ENCODE measurements around the gene KRT222.

Gene KRT222

DNA sequence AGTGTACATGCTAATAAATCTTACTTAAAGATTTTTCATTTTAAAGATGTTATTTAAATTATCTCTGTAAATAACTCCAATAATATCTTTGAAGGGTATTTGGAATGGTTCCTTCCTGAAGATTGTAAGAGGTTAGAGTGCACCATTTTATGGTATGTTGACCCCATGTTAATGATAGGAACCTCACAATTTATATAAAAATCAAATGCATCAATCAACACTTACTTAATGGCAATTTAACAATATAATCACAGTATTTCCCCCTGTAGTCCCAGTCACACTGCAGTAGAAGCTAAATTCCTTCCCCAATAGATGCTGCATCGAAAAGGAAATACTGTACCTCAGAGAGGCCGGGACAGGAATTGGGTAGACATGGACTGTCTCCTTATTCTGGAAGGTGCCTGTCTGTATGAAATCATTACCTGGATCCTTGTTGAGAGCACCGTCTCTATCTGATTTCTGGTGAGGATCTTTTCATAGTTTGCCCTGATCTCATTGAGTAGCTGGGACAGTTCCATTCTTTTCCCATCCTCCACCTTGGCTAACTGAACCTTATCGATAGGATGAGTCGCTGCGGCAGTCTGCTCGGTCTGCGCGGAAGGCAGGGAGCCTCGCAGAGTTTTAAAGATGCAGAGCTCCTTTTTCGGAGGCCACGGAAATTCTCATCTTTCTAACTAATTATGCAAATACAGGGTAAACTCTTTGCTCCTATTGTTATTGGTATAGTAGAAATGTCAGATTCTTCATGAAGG, at the start of gene KRT222:
Gene KRT222 (minus strand): TSS at position 596 of the 752 bp plus-strand sequence. CDS start 78 bp downstream, at position 518.
- no peaks in the 10 kb centered on the region for H3K36me3 Mint-ChIP-seq (ENCODE audit: low read depth)
- no peak for DNase-seq
- H3K4me3 Mint-ChIP-seq, result peak within 1 kb of the TSS; percentile 32
- H3K27ac Mint-ChIP-seq, result no peak within 1 kb of the TSS
- H3K27me3 Mint-ChIP-seq, result peaks cover 24% of the 10 kb centered on the region
- H3K4me1 Mint-ChIP-seq (ENCODE audit: low read depth), result peaks cover 10% of the 10 kb centered on the region
- no peaks in the 10 kb centered on the region for H3K9me3 Mint-ChIP-seq

DNA sequence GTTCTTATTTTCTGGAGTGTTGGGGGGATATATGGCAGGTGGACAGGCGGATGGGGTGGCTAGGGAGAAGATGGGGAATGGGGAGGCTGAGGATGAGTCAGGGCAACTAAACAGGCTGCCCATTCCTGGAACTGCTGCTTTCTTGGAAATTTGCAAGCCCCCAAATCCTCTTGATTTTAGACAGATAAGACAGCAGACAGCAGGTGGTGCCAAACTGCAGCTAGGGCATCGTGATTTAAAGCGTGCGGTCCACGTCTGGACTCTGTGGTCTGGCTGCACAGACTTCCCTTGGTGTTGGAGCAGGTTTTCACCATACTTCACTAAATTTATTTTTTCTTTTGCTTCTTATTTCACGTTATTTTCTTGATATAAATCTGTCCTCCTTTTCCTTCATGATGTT, 49.5 kb upstream of the KRT222 start:
- no peaks in the 10 kb centered on the region for H3K9me3 Mint-ChIP-seq
- H3K27ac Mint-ChIP-seq, result no peak overlapping the region
- no peak overlapping the region for H3K4me3 Mint-ChIP-seq
- no peaks in the 10 kb centered on the region for H3K36me3 Mint-ChIP-seq (ENCODE audit: low read depth)
- peaks cover 6% of the 10 kb centered on the region for H3K4me1 Mint-ChIP-seq (ENCODE audit: low read depth)
- no peak for DNase-seq
- H3K27me3 Mint-ChIP-seq, result peaks cover 12% of the 10 kb centered on the region

DNA sequence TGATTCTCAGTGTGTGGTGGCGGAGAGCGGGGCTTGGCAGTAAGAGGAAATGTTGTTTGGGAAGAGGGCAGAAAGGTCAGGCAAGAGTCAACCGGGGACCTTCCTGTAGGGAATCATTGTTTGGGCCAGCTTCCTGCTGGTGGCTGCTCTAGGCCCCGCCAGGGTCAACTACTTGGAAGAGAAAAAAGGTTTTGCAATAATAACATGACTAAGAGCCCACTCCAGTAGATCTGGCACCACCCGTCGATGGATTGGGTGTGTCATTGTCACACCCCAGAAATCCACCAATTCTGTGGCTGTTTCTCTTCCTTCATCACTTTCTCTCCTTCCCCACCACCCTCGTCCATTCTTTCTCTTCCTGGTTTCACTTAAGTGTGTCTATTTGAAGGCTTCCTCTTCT, 42.8 kb upstream of the KRT222 start:
- Mint-ChIP-seq H3K27me3 (peaks cover 24% of the 10 kb centered on the region), H3K27ac (no peak overlapping the region), H3K4me1 (ENCODE audit: low read depth) (peaks cover 6% of the 10 kb centered on the region), H3K4me3 (no peak overlapping the region), H3K9me3 (no peaks in the 10 kb centered on the region), H3K36me3 (ENCODE audit: low read depth) (no peaks in the 10 kb centered on the region)
- DNase-seq, result no peak

DNA sequence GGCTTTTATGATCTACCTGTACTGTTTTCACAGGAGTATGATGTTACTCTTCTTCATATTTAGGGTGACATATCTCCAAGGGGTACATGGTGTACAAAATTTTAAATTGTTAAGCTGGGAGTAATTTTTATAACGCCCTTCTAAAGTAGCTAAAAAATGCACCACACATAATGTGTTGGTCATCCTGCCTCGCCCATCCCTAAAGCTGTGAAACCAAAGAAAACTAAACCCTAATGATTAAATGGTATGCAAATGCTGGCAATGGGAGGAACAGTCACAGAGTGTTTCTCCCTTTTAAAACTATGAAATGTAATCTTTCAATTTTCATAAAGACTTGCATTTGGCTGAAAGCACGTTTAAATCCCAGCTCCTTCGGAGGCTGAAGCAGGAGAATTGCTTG, 40.6 kb upstream of the KRT222 start:
- H3K4me1 Mint-ChIP-seq (ENCODE audit: low read depth), result peaks cover 5% of the 10 kb centered on the region
- H3K4me3 Mint-ChIP-seq, result no peak overlapping the region
- no peak for DNase-seq
- peaks cover 24% of the 10 kb centered on the region for H3K27me3 Mint-ChIP-seq
- no peaks in the 10 kb centered on the region for H3K9me3 Mint-ChIP-seq
- no peak overlapping the region for H3K27ac Mint-ChIP-seq
- no peaks in the 10 kb centered on the region for H3K36me3 Mint-ChIP-seq (ENCODE audit: low read depth)

DNA sequence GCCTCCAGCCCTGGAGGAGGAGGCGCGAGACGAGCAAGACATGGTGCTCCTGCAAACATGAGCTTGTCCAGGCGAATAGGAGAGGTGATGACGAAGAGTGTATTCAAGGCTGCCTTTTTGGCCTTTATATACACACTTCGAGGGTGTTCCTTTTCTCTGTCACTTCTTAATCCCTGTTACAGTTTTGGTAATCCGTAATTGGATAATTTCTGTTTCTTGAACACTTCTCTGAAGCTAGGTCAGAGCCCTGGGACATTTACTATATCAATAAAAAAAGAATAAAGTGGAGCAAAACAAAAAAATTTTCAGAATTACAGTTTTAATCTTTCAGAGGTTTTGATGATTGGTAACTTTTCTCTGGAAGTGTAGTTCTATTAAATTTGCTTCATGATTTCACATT, 38.7 kb upstream of the KRT222 start, which contains the start of gene KRT24:
Gene KRT24 (minus strand): TSS at position 101 of the 400 bp plus-strand sequence. CDS start 59 bp downstream, at position 42.
- DNase-seq, result no peak
- H3K9me3 Mint-ChIP-seq, result no peaks in the 10 kb centered on the region
- no peak within 1 kb of the TSS for H3K27ac Mint-ChIP-seq
- H3K27me3 Mint-ChIP-seq, result peaks cover 27% of the 10 kb centered on the region
- no peaks in the 10 kb centered on the region for H3K36me3 Mint-ChIP-seq (ENCODE audit: low read depth)
- H3K4me3 Mint-ChIP-seq, result no peak within 1 kb of the TSS
- no peaks in the 10 kb centered on the region for H3K4me1 Mint-ChIP-seq (ENCODE audit: low read depth)

DNA sequence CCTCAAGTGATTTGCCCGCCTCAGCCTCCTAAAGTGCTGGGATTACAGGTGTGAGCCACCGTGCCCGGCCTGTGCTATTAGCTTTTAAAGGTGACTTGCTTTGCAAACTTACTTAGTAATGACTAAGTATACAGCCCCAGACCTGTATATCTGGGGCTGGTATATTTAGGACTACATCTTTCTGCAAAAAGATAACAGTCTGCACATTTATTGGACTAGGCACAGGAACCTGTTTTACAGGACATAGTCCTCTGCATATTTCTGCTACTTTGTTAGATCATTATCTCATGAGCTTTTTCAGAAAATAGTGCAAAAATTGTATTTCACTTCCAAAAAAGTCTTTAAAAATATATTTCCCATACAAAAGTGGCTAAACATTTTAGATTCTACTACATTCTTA, 37.3 kb upstream of the KRT222 start:
- no peak for DNase-seq
- Mint-ChIP-seq H3K27me3 (peaks cover 31% of the 10 kb centered on the region), H3K27ac (no peak overlapping the region), H3K4me1 (ENCODE audit: low read depth) (no peaks in the 10 kb centered on the region), H3K4me3 (no peak overlapping the region), H3K36me3 (ENCODE audit: low read depth) (no peaks in the 10 kb centered on the region), H3K9me3 (no peaks in the 10 kb centered on the region)

DNA sequence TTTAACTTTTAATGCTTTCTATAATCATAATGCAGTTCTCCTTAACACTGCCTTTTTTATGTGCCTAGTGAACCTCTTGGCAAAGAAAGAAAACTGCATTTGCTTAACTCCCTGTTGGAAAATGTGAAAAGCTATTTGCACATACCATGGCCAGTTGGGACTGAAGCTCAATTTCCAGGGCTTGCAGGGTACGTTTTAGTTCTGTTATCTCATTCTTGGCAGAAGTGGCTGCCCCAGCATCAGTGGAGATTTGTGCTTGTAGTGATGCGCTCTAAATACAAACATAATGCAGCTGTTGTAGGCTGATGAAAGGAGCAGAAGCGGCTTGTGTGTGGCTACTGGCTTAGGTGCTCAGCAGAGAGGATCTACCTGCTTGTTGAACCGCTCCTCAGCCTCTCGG, 34.9 kb upstream of the KRT222 start:
- Mint-ChIP-seq H3K27ac (no peak overlapping the region), H3K9me3 (no peaks in the 10 kb centered on the region), H3K4me3 (no peak overlapping the region), H3K27me3 (peaks cover 36% of the 10 kb centered on the region), H3K36me3 (ENCODE audit: low read depth) (no peaks in the 10 kb centered on the region), H3K4me1 (ENCODE audit: low read depth) (no peaks in the 10 kb centered on the region)
- no peak for DNase-seq

DNA sequence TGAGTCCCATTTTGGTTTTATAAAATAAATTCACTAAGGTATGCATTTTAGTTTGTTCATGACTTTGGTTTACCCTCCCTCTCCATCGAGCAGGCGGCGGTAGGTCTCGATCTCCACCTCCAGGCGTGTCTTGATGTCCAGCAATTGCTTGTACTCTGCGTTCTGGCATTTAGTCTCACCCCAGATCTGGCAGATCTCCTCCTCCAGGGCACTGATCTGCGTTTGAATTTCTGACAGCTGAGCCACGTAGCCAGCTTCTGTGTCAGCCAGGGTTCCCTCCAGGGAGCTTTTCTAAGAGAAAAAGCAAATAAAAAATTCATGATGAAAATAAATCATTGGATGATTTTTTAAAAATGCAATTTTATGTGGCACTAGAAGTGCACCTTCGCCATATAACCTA, 34.4 kb upstream of the KRT222 start:
- H3K9me3 Mint-ChIP-seq, result no peaks in the 10 kb centered on the region
- H3K27ac Mint-ChIP-seq, result no peak overlapping the region
- H3K4me1 Mint-ChIP-seq (ENCODE audit: low read depth), result no peaks in the 10 kb centered on the region
- peaks cover 36% of the 10 kb centered on the region for H3K27me3 Mint-ChIP-seq
- no peak overlapping the region for H3K4me3 Mint-ChIP-seq
- no peak for DNase-seq
- no peaks in the 10 kb centered on the region for H3K36me3 Mint-ChIP-seq (ENCODE audit: low read depth)

DNA sequence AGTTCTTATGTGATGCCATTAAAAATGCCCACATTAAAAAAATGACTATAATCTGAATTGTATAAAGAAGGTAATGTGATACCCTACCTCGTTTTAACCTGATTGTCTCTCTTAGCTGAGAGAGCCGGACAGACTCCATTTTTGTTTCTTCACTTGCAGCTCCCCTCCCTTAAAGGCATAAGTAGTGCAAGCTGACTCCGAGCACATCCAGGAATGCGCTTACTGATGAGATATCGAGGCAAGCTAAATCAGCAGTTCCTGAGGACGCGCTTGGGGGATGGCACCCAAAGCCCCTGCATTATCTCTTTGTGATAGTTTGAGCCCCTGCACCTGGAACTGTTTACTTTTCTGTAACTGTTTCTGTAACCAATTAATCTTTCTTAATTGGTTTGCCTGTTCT, 32.3 kb upstream of the KRT222 start:
- Mint-ChIP-seq H3K9me3 (no peaks in the 10 kb centered on the region), H3K4me1 (ENCODE audit: low read depth) (no peaks in the 10 kb centered on the region), H3K27me3 (peaks cover 35% of the 10 kb centered on the region), H3K4me3 (no peak overlapping the region), H3K36me3 (ENCODE audit: low read depth) (no peaks in the 10 kb centered on the region), H3K27ac (no peak overlapping the region)
- DNase-seq, result no peak

DNA sequence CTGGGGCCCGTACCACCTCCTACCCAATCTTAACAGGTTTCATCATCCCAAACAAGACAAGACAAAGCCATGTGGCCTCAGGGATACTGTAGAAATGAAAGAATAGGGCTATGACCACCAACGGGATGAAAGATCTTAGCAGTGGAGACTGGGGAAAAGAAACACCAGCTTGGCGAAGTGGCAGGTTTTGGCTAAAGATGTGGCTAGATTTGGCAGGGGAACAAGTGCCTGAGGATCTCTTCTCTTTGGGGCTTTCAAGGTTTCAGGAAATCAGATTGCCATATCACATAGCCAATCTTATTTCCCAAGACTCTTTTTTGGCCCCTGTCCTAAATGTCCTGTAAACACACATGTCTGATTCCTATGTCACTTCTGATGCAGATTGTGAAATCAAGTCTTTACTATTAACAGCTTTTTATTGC, 31.7 kb upstream of the KRT222 start:
- no peaks in the 10 kb centered on the region for H3K4me1 Mint-ChIP-seq (ENCODE audit: low read depth)
- no peaks in the 10 kb centered on the region for H3K9me3 Mint-ChIP-seq
- DNase-seq, result no peak
- peaks cover 35% of the 10 kb centered on the region for H3K27me3 Mint-ChIP-seq
- H3K36me3 Mint-ChIP-seq (ENCODE audit: low read depth), result no peaks in the 10 kb centered on the region
- no peak overlapping the region for H3K4me3 Mint-ChIP-seq
- no peak overlapping the region for H3K27ac Mint-ChIP-seq

DNA sequence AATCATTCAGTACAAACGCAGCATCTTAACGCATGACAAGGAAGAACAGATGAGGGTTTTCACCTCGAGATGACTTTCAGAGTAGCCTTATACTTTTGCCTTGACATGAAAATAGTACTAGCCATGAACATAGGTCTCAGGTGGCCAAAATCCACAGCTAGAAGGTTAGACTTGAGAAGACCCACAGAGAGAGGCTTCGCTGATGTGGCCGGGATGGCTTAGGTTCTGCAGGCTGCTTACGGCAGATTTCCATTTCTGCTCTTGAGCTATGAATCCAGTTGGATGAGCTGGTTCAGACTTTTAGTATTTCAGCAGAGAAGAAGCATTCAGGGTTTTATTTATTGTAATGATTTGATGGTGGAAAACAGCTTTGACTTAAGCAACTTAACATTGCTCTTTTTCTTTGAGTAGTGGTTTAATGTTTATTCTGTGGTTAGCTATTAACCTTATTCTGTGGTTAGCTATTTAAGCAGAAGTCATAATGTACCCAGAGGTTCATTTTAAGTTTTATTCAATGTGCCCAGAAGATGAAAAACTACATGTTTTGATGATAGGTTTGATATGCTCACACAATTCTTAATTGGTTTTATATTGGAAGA, 31.0 kb upstream of the KRT222 start:
- H3K36me3 Mint-ChIP-seq (ENCODE audit: low read depth), result no peaks in the 10 kb centered on the region
- no peak overlapping the region for H3K27ac Mint-ChIP-seq
- no peaks in the 10 kb centered on the region for H3K9me3 Mint-ChIP-seq
- H3K4me1 Mint-ChIP-seq (ENCODE audit: low read depth), result no peaks in the 10 kb centered on the region
- H3K4me3 Mint-ChIP-seq, result no peak overlapping the region
- no peak for DNase-seq
- H3K27me3 Mint-ChIP-seq, result peaks cover 35% of the 10 kb centered on the region

DNA sequence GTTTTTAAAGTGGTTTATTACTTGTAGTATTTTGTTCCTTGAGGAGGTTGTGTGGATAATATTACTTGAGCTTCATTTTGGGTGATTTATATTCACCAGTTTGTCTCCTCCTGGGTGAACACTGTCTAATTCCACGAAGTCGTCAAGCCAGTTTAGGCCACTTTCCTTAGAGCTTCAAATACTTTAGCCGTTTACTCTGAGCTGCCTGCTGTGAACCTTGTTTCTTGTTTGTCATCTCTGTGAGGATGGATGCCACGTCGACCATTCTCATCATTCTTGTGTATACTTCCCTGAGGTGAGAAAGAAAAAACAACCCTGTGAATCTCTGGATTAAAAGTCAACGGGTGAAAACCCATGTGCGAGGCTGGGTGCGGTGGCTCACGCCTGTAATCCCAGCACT, 29.6 kb upstream of the KRT222 start:
- no peak overlapping the region for H3K27ac Mint-ChIP-seq
- no peak overlapping the region for H3K4me3 Mint-ChIP-seq
- H3K9me3 Mint-ChIP-seq, result no peaks in the 10 kb centered on the region
- no peaks in the 10 kb centered on the region for H3K4me1 Mint-ChIP-seq (ENCODE audit: low read depth)
- no peak for DNase-seq
- no peaks in the 10 kb centered on the region for H3K36me3 Mint-ChIP-seq (ENCODE audit: low read depth)
- peaks cover 32% of the 10 kb centered on the region for H3K27me3 Mint-ChIP-seq

DNA sequence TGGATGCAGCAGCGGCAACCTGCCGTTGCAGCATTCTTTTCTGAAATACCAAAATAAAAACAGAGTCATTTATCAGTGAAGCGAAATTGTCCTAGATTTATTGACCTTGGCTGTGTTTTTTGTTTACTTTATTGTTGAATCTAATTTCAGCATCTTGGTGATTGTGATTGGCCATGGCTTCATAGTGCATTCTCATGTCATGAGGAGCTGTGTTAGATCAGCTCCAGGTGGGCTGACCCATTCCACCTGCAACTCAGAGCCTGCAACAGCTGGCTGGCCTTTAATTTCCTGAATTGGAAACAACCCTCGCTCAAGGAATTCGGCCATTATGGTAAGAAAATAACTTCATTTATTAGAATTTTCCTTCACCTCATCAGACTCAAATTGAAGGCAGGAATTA, 22.1 kb upstream of the KRT222 start:
- peaks cover 3% of the 10 kb centered on the region for H3K27me3 Mint-ChIP-seq
- no peaks in the 10 kb centered on the region for H3K9me3 Mint-ChIP-seq
- H3K36me3 Mint-ChIP-seq (ENCODE audit: low read depth), result no peaks in the 10 kb centered on the region
- H3K4me3 Mint-ChIP-seq, result no peak overlapping the region
- no peaks in the 10 kb centered on the region for H3K4me1 Mint-ChIP-seq (ENCODE audit: low read depth)
- DNase-seq, result no peak
- H3K27ac Mint-ChIP-seq, result no peak overlapping the region

DNA sequence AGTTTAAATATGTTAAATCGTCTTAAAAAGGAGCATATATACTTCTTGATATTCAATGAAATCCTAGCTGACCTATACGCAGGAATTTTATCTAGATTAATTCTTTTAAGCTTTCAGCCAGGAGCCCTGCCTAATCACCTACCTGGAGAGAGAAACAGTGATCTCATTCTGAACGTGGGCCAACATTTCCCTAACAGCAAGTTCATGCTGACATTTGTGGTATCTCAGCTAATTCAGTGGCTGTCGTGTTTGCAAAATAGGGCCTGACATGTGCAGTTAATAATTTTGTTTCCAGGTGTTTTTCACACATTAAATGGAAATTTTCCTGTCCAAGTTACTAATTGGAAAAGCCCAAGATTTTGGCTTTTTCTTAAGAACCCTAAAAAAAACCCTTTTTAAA, 21.2 kb upstream of the KRT222 start:
- DNase-seq, result no peak
- Mint-ChIP-seq H3K27ac (no peak overlapping the region), H3K27me3 (peaks cover 10% of the 10 kb centered on the region), H3K4me3 (no peak overlapping the region), H3K36me3 (ENCODE audit: low read depth) (no peaks in the 10 kb centered on the region), H3K4me1 (ENCODE audit: low read depth) (no peaks in the 10 kb centered on the region), H3K9me3 (no peaks in the 10 kb centered on the region)

DNA sequence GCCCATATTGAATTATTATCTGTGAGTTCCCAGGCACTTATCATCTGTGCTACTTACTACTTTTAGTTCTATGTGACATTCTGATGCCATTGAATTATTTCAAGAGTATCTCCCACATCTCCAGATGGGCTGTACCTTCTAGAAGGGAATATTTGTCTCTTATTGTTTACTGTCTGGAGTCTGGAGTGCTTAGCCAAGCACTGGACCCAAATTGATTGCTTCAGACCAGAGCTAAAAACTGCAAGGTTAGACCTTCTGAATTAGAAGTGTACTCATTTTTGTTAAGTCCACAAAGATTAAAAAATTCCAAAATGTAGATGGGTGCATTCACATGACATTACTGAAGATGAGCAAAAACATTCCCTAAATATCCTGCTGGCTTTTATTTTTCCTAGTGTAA, 16.0 kb upstream of the KRT222 start:
- no peak overlapping the region for H3K27ac Mint-ChIP-seq
- no peaks in the 10 kb centered on the region for H3K36me3 Mint-ChIP-seq (ENCODE audit: low read depth)
- DNase-seq, result no peak
- peaks cover 41% of the 10 kb centered on the region for H3K27me3 Mint-ChIP-seq
- H3K4me1 Mint-ChIP-seq (ENCODE audit: low read depth), result peaks cover 9% of the 10 kb centered on the region
- H3K4me3 Mint-ChIP-seq, result no peak overlapping the region
- H3K9me3 Mint-ChIP-seq, result no peaks in the 10 kb centered on the region

Data from activated T-cell treated with anti-CD3 and anti-CD28 coated beads, Interleukin-2, amount 50 U/mL, for 24 hours (primary cell).